HUDEP-2 (cell line): ENCODE data around the gene MAPK8IP1.
"Not testable (repeated sequence)": the region's sequence is repeated elsewhere in the genome, so short reads cannot be mapped to it uniquely, and the experiment has no call there.

Experiments
- DNase-seq, 76 experiments: peaks; one replicate each; lab custom pipeline; 2025; ENCODE audit not compliant: unreplicated experiment in 76 of 76; lab: John Stamatoyannopoulos, UW

MAPK8IP1 gene

GRCh38 chr11:45886816-45887520, 1.5 kb downstream of the MAPK8IP1 start:
- no peak for DNase-seq

- no peak for DNase-seq
Observed at GRCh38 chr11:45887587-45887986, 2.1 kb downstream of the MAPK8IP1 start.

GRCh38 chr11:45889555-45889954, 4.1 kb downstream of the MAPK8IP1 start:
- DNase-seq, result no peak

GRCh38 chr11:45889966-45890365, 4.5 kb downstream of the MAPK8IP1 start:
- no peak for DNase-seq

GRCh38 chr11:45890886-45891550, 5.6 kb downstream of the MAPK8IP1 start:
- no peak for DNase-seq

- no peak for DNase-seq
Observed at GRCh38 chr11:45892856-45893255, 7.4 kb downstream of the MAPK8IP1 start.

GRCh38 chr11:45894555-45895247, 9.2 kb downstream of the MAPK8IP1 start:
- DNase-seq, result no peak

GRCh38 chr11:45895553-45896259, 10.3 kb downstream of the MAPK8IP1 start:
- DNase-seq, result no peak

GRCh38 chr11:45896422-45896984, 11.1 kb downstream of the MAPK8IP1 start:
- no peak for DNase-seq

GRCh38 chr11:45897556-45897955, 12.1 kb downstream of the MAPK8IP1 start:
- DNase-seq, result no peak

- no peak for DNase-seq
Observed at GRCh38 chr11:45899086-45899447, 13.6 kb downstream of the MAPK8IP1 start.

- peak in 46 of 76 experiments; percentile 4 to 67 (median 37) for DNase-seq
Observed at GRCh38 chr11:45899448-45900174, 14.2 kb downstream of the MAPK8IP1 start.

- DNase-seq, result not testable (repeated sequence)
Observed at GRCh38 chr11:45900175-45900800, 14.8 kb downstream of the MAPK8IP1 start.

- DNase-seq, result no peak
Observed at GRCh38 chr11:45900916-45901617, 15.6 kb downstream of the MAPK8IP1 start.

GRCh38 chr11:45901626-45902025, 16.2 kb downstream of the MAPK8IP1 start:
- DNase-seq, result peak in 55 of 76 experiments; percentile 6 to 71 (median 41)

- DNase-seq, result no peak
Observed at GRCh38 chr11:45902452-45903380, 17.3 kb downstream of the MAPK8IP1 start.

- DNase-seq, result no peak
Observed at GRCh38 chr11:45904309-45904915, 19.0 kb downstream of the MAPK8IP1 start.

- DNase-seq, result no peak
Observed at GRCh38 chr11:45905095-45905494, 19.6 kb downstream of the MAPK8IP1 start.
